PC-9 (cell line): ENCODE data around the gene SLC35A2. TPM values are rescaled to one million over a fixed set of nuclear protein-coding genes. Genes with fewer than 3 reads are reported as not detected.

Source experiments
- BruUV-seq: library from RNA; stranded (reverse); fragments of 400-500 nt; replicated peaks from 2 replicates; lab custom pipeline; 2021; lab: Mats Ljungman, UMichigan
- CTCF ChIA-PET: fragments of 300-600 bp; sonication (Branson Sonifier 250); formaldehyde crosslinking; loops from one replicate; lab custom pipeline; 2022; ENCODE audit warnings: antibody characterized with exemption; lab: Charles Lee
- POLR2A ChIA-PET: fragments of 300-600 bp; sonication (Branson Sonifier 250); formaldehyde crosslinking; loops from one replicate; lab custom pipeline; 2022; ENCODE audit warnings: antibody characterized with exemption; ENCODE audit not compliant: unreplicated experiment; lab: Charles Lee
- DNase-seq, 2 experiments: peaks; one replicate each; pipeline versions ENCODE4 v3.0.0 to v3.0.0-alpha.2; 2015 to 2022; ENCODE audit warnings: mixed read lengths in 1 of 2
- H2AFZ ChIP-seq: fragments of 200-600 bp; sonication (generic); 2 replicates; pipeline ENCODE4 v1.8.1; 2017; ENCODE audit warnings: antibody characterized with exemption
- H3F3A ChIP-seq: fragments of 200-600 bp; sonication (generic); 2 replicates; pipeline ENCODE4 v1.8.1; 2017; ENCODE audit warnings: antibody characterized with exemption, mild to moderate bottlenecking, low read depth; ENCODE audit not compliant: insufficient read depth
- H3K27ac ChIP-seq: fragments of 200-600 bp; sonication (generic); 2 replicates; pipeline ENCODE4 v1.6.1; 2016; ENCODE audit warnings: mixed run types
- H3K27me3 ChIP-seq: fragments of 200-600 bp; sonication (generic); 2 replicates; pipeline ENCODE4 v1.6.1; 2016; ENCODE audit warnings: low read depth, mixed run types; ENCODE audit not compliant: insufficient read depth
- H3K36me3 ChIP-seq: fragments of 200-600 bp; sonication (generic); 2 replicates; pipeline ENCODE4 v1.6.1; 2016; ENCODE audit warnings: low read depth, mixed run types
- H3K4me1 ChIP-seq: fragments of 200-600 bp; sonication (generic); replicated peaks from 2 replicates; pipeline ENCODE4 v1.6.1; 2016; ENCODE audit warnings: mixed run types; ENCODE audit not compliant: insufficient read depth
- H3K4me2 ChIP-seq: fragments of 200-600 bp; sonication (generic); 2 replicates; pipeline ENCODE4 v1.6.1; 2017; ENCODE audit warnings: mixed run types
- H3K4me3 ChIP-seq: fragments of 200-600 bp; sonication (generic); 2 replicates; pipeline ENCODE4 v1.6.1; 2016; ENCODE audit warnings: mixed run types
- H3K79me2 ChIP-seq: fragments of 200-600 bp; sonication (generic); 2 replicates; pipeline ENCODE4 v1.6.1; 2017; ENCODE audit warnings: low read depth, mixed run types
- H3K9me2 ChIP-seq: fragments of 200-600 bp; sonication (generic); 2 replicates; pipeline ENCODE4 v1.8.1; 2017; ENCODE audit warnings: mild to moderate bottlenecking; ENCODE audit not compliant: insufficient read depth
- H3K9me3 ChIP-seq: fragments of 200-600 bp; sonication (generic); 2 replicates; pipeline ENCODE4 v1.8.1; 2016; ENCODE audit warnings: low read depth; ENCODE audit not compliant: insufficient read depth
- H4K20me1 ChIP-seq: fragments of 200-600 bp; sonication (generic); 2 replicates; pipeline ENCODE4 v1.8.1; 2017; ENCODE audit not compliant: insufficient read depth
- CTCF ChIP-seq: fragments of 200-600 bp; sonication (generic); conservative IDR thresholded peaks from 2 replicates; pipeline ENCODE4 v1.6.1; 2017; ENCODE audit warnings: mixed run types, antibody characterized with exemption, mild to moderate bottlenecking, moderate library complexity
- EZH2 ChIP-seq: fragments of 200-600 bp; sonication (generic); IDR thresholded peaks from 2 replicates; pipeline ENCODE4 v1.8.0; 2017; ENCODE audit warnings: antibody characterized with exemption, low read depth
- intact Hi-C: fragments of 100-400 bp; cut with micrococcal nuclease; formaldehyde crosslinking; loops from one replicate; pipeline ENCODE4 v1.10.0; 2022; ENCODE audit not compliant: unreplicated experiment
- total RNA-seq: library from RNA; stranded (reverse); gene quantifications from 2 replicates; pipeline ENCODE4 v1.2.3, GENCODE V29; 2021

SLC35A2 gene
- total RNA-seq, 1 experiment from 2014 or later, result 29.6 TPM

GRCh38 chrX:48893556-48894348 lies 17.7 kb downstream of the SLC35A2 start:
- H3K9me3 ChIP-seq, result no peaks in the 10 kb centered on the region

GRCh38 chrX:48892896-48893295 lies 18.6 kb downstream of the SLC35A2 start:
- H3K9me2 ChIP-seq, result no peaks in the 10 kb centered on the region
- H3K36me3 ChIP-seq, result no peaks in the 10 kb centered on the region
- no peaks in the 10 kb centered on the region for H4K20me1 ChIP-seq
- H3K4me3 ChIP-seq, result no peak overlapping the region
- CTCF ChIA-PET, result no interaction called here
- intact Hi-C loops, result no loop called here
- H3K27ac ChIP-seq, result no peak overlapping the region
- POLR2A ChIA-PET, result no interaction called here
- H3K9me3 ChIP-seq, result no peaks in the 10 kb centered on the region
- no peaks in the 10 kb centered on the region for H3K27me3 ChIP-seq
- DNase-seq, result no peak
- no peak overlapping the region for H3K4me2 ChIP-seq
- H3F3A ChIP-seq, result no peaks in the 10 kb centered on the region
- no TSS peak for BruUV-seq
- H3K79me2 ChIP-seq, result peaks cover 8% of the 10 kb centered on the region
- no peak for TF ChIP-seq CTCF
- no peak for TF ChIP-seq EZH2
- no peaks in the 10 kb centered on the region for H3K4me1 ChIP-seq
- no peak overlapping the region for H2AFZ ChIP-seq

More at GRCh38 chrX:48893556-48894348, 17.7 kb downstream of the SLC35A2 start:
- no peak for TF ChIP-seq EZH2
- no peak for TF ChIP-seq CTCF
- Histone ChIP-seq H3K36me3 (no peaks in the 10 kb centered on the region), H3K4me1 (no peaks in the 10 kb centered on the region), H3K27ac (no peak overlapping the region), H2AFZ (no peak overlapping the region), H3F3A (no peaks in the 10 kb centered on the region), H3K27me3 (no peaks in the 10 kb centered on the region), H4K20me1 (no peaks in the 10 kb centered on the region), H3K9me2 (no peaks in the 10 kb centered on the region), H3K4me2 (no peak overlapping the region), H3K4me3 (no peak overlapping the region), H3K79me2 (peaks cover 11% of the 10 kb centered on the region)
- no peak for DNase-seq
- POLR2A ChIA-PET, result no interaction called here
- intact Hi-C loops, result no loop called here
- BruUV-seq, result no TSS peak
- CTCF ChIA-PET, result no interaction called here

GRCh38 chrX:48891402-48892288 lies 19.8 kb downstream of the SLC35A2 start:
- TF ChIP-seq EZH2, result no peak
- TF ChIP-seq CTCF, result peak; percentile 49; the same call in 1 of the 2 replicates
- Histone ChIP-seq H3F3A (no peaks in the 10 kb centered on the region), H3K4me1 (no peaks in the 10 kb centered on the region), H4K20me1 (no peaks in the 10 kb centered on the region), H2AFZ (no peak overlapping the region), H3K9me3 (no peaks in the 10 kb centered on the region), H3K4me2 (peak overlapping the region; percentile 72), H3K27me3 (no peaks in the 10 kb centered on the region), H3K36me3 (no peaks in the 10 kb centered on the region), H3K9me2 (no peaks in the 10 kb centered on the region), H3K27ac (no peak overlapping the region), H3K79me2 (peaks cover 5% of the 10 kb centered on the region), H3K4me3 (peak overlapping the region; percentile 44; the same call in 1 of the 2 replicates)
- ChIA-PET POLR2A (interaction anchor here (0.6 to 0.7 kb wide), 3 partner anchors 24 to 86 kb away, joined by 3 to 5 read pairs (median 5); no protein-coding TSS in a partner anchor), CTCF (no interaction called here)
- DNase-seq, result peak; percentile 75 to 81
- no TSS peak for BruUV-seq
- intact Hi-C loops, result no loop called here
